ENCODE measurements around the gene SPTLC2. TPM values are rescaled to one million over a fixed set of nuclear protein-coding genes. Genes with fewer than 3 reads are reported as not detected.

The SPTLC2 gene
- total RNA-seq, 2 experiments from 2014 or later = 23.6 to 23.9 TPM

- Mint-ChIP-seq H3K27ac (no peak overlapping the region), H3K27me3 (no peaks in the 10 kb centered on the region), H3K4me3 (no peak overlapping the region), H3K4me1 (ENCODE audit: low read depth) (peaks cover 6% of the 10 kb centered on the region), H3K9me3 (no peaks in the 10 kb centered on the region), H3K36me3 (no peaks in the 10 kb centered on the region)
- ChIA-PET POLR2A (no interaction called here), CTCF (no interaction called here)
- intact Hi-C loops (cut with micrococcal nuclease) = no loop called here
- DNase-seq = no peak
Measured at GRCh38 chr14:77620222-77620870, 3.9 kb upstream of the SPTLC2 start.

- Mint-ChIP-seq H3K36me3 (peaks cover 3% of the 10 kb centered on the region), H3K4me1 (ENCODE audit: low read depth) (peaks cover 19% of the 10 kb centered on the region)
- CTCF ChIA-PET = interaction anchor here (0.8 to 1.8 kb wide), 2 partner anchors 10 to 11 kb away, joined by 3 to 5 read pairs; no protein-coding TSS in a partner anchor
Measured at GRCh38 chr14:77618381-77618970, 2.0 kb upstream of the SPTLC2 start.

GRCh38 chr14:77616133-77616453 lies 344 bp downstream of the SPTLC2 start:
- H3K36me3 Mint-ChIP-seq = peaks cover 3% of the 10 kb centered on the region
- H3K27me3 Mint-ChIP-seq = no peaks in the 10 kb centered on the region
- H3K4me1 Mint-ChIP-seq (ENCODE audit: low read depth) = peaks cover 31% of the 10 kb centered on the region
- intact Hi-C loops (cut with micrococcal nuclease) = loop anchor here (1.0 to 5.0 kb wide), 7 partner anchors 17 to 519 kb away; partner anchors contain the start of genes ALKBH1, CIPC, GSTZ1 and POMT2
- H3K27ac Mint-ChIP-seq = peak overlapping the region; percentile 86
- ChIA-PET POLR2A (no interaction called here), CTCF (no interaction called here)
- no peaks in the 10 kb centered on the region for H3K9me3 Mint-ChIP-seq
- DNase-seq = no peak
- H3K4me3 Mint-ChIP-seq = peak overlapping the region; percentile 89

More at GRCh38 chr14:77618381-77618970, 2.0 kb upstream of the SPTLC2 start:
- POLR2A ChIA-PET = no interaction called here
- Mint-ChIP-seq H3K9me3 (no peaks in the 10 kb centered on the region), H3K4me3 (no peak overlapping the region), H3K27me3 (no peaks in the 10 kb centered on the region), H3K27ac (no peak overlapping the region)
- intact Hi-C loops (cut with micrococcal nuclease) = loop anchor here (5.0 kb wide), 1 partner anchor 521 kb away; the partner anchor contains the start of gene CIPC
- DNase-seq = no peak

- DNase-seq = peak; percentile 33
- intact Hi-C loops (cut with micrococcal nuclease) = loop anchor here (1.0 to 5.0 kb wide), 7 partner anchors 17 to 518 kb away; partner anchors contain the start of genes ALKBH1, CIPC, GSTZ1 and POMT2
- Mint-ChIP-seq H3K9me3 (no peaks in the 10 kb centered on the region), H3K4me1 (ENCODE audit: low read depth) (peaks cover 31% of the 10 kb centered on the region), H3K4me3 (peak overlapping the region; percentile 87), H3K27me3 (no peaks in the 10 kb centered on the region), H3K27ac (peak overlapping the region; percentile 79), H3K36me3 (peaks cover 3% of the 10 kb centered on the region)
- CTCF ChIA-PET = interaction anchor here (0.7 kb wide), 2 partner anchors 10 to 316 kb away, joined by 3 to 4 read pairs; no protein-coding TSS in a partner anchor
- POLR2A ChIA-PET = no interaction called here
Measured at GRCh38 chr14:77615361-77616132, 890 bp downstream of the SPTLC2 start.

GRCh38 chr14:77613201-77613600 lies 3.2 kb downstream of the SPTLC2 start:
- Mint-ChIP-seq H3K9me3 (no peaks in the 10 kb centered on the region), H3K4me3 (no peak overlapping the region), H3K36me3 (peaks cover 3% of the 10 kb centered on the region), H3K27me3 (no peaks in the 10 kb centered on the region), H3K4me1 (ENCODE audit: low read depth) (peaks cover 41% of the 10 kb centered on the region), H3K27ac (no peak overlapping the region)
- CTCF ChIA-PET = no interaction called here
- POLR2A ChIA-PET = no interaction called here
- intact Hi-C loops (cut with micrococcal nuclease) = no loop called here
- no peak for DNase-seq

GRCh38 chr14:77612011-77612620 lies 4.3 kb downstream of the SPTLC2 start:
- intact Hi-C loops (cut with micrococcal nuclease) = no loop called here
- H3K4me1 Mint-ChIP-seq (ENCODE audit: low read depth) = peaks cover 46% of the 10 kb centered on the region
- no peak for DNase-seq
- H3K9me3 Mint-ChIP-seq = no peaks in the 10 kb centered on the region
- ChIA-PET CTCF (no interaction called here), POLR2A (interaction anchor here (0.9 kb wide), 1 partner anchor 20 kb away, joined by 4 read pairs; no protein-coding TSS in a partner anchor)
- no peak overlapping the region for H3K27ac Mint-ChIP-seq
- H3K36me3 Mint-ChIP-seq = peaks cover 3% of the 10 kb centered on the region
- no peaks in the 10 kb centered on the region for H3K27me3 Mint-ChIP-seq
- no peak overlapping the region for H3K4me3 Mint-ChIP-seq

GRCh38 chr14:77610553-77610952 lies 5.9 kb downstream of the SPTLC2 start:
- H3K27me3 Mint-ChIP-seq = no peaks in the 10 kb centered on the region
- ChIA-PET POLR2A (no interaction called here), CTCF (no interaction called here)
- intact Hi-C loops (cut with micrococcal nuclease) = no loop called here
- peaks cover 48% of the 10 kb centered on the region for H3K4me1 Mint-ChIP-seq (ENCODE audit: low read depth)
- no peaks in the 10 kb centered on the region for H3K9me3 Mint-ChIP-seq
- H3K4me3 Mint-ChIP-seq = no peak overlapping the region
- no peak for DNase-seq
- H3K36me3 Mint-ChIP-seq = peaks cover 3% of the 10 kb centered on the region
- no peak overlapping the region for H3K27ac Mint-ChIP-seq

- intact Hi-C loops (cut with micrococcal nuclease) = no loop called here
- H3K27ac Mint-ChIP-seq = no peak overlapping the region
- H3K27me3 Mint-ChIP-seq = no peaks in the 10 kb centered on the region
- H3K4me3 Mint-ChIP-seq = no peak overlapping the region
- H3K9me3 Mint-ChIP-seq = no peaks in the 10 kb centered on the region
- ChIA-PET POLR2A (no interaction called here), CTCF (no interaction called here)
- peaks cover 45% of the 10 kb centered on the region for H3K4me1 Mint-ChIP-seq (ENCODE audit: low read depth)
- peaks cover under 1% of the 10 kb centered on the region for H3K36me3 Mint-ChIP-seq
- DNase-seq = no peak
Measured at GRCh38 chr14:77609922-77610321, 6.5 kb downstream of the SPTLC2 start.

GRCh38 chr14:77607741-77608302 lies 8.6 kb downstream of the SPTLC2 start:
- H3K4me3 Mint-ChIP-seq = no peak overlapping the region
- H3K36me3 Mint-ChIP-seq = no peaks in the 10 kb centered on the region
- POLR2A ChIA-PET = interaction anchor here (1.1 kb wide), 1 partner anchor 42 kb away, joined by 3 read pairs; no protein-coding TSS in a partner anchor
- no peaks in the 10 kb centered on the region for H3K9me3 Mint-ChIP-seq
- no peaks in the 10 kb centered on the region for H3K27me3 Mint-ChIP-seq
- intact Hi-C loops (cut with micrococcal nuclease) = no loop called here
- DNase-seq = no peak
- peak overlapping the region; percentile 18 for H3K27ac Mint-ChIP-seq
- H3K4me1 Mint-ChIP-seq (ENCODE audit: low read depth) = peaks cover 34% of the 10 kb centered on the region
- CTCF ChIA-PET = interaction anchor here (0.8 to 1.7 kb wide), 4 partner anchors 10 to 149 kb away, joined by 3 to 6 read pairs (median 4); no protein-coding TSS in a partner anchor

- intact Hi-C loops (cut with micrococcal nuclease) = no loop called here
- no peaks in the 10 kb centered on the region for H3K27me3 Mint-ChIP-seq
- ChIA-PET CTCF (interaction anchor here (1.4 kb wide), 1 partner anchor 10 kb away, joined by 4 read pairs; no protein-coding TSS in a partner anchor), POLR2A (no interaction called here)
- H3K4me3 Mint-ChIP-seq = no peak overlapping the region
- H3K4me1 Mint-ChIP-seq (ENCODE audit: low read depth) = peaks cover 36% of the 10 kb centered on the region
- no peaks in the 10 kb centered on the region for H3K9me3 Mint-ChIP-seq
- peaks cover 2% of the 10 kb centered on the region for H3K36me3 Mint-ChIP-seq
- DNase-seq = no peak
- no peak overlapping the region for H3K27ac Mint-ChIP-seq
Measured at GRCh38 chr14:77605392-77605972, 11.0 kb downstream of the SPTLC2 start.

- no peaks in the 10 kb centered on the region for H3K27me3 Mint-ChIP-seq
- intact Hi-C loops (cut with micrococcal nuclease) = no loop called here
- CTCF ChIA-PET = no interaction called here
- no peaks in the 10 kb centered on the region for H3K9me3 Mint-ChIP-seq
- H3K27ac Mint-ChIP-seq = no peak overlapping the region
- peaks cover 2% of the 10 kb centered on the region for H3K36me3 Mint-ChIP-seq
- peaks cover 45% of the 10 kb centered on the region for H3K4me1 Mint-ChIP-seq (ENCODE audit: low read depth)
- no peak for DNase-seq
- POLR2A ChIA-PET = no interaction called here
- no peak overlapping the region for H3K4me3 Mint-ChIP-seq
Measured at GRCh38 chr14:77603654-77604255, 12.7 kb downstream of the SPTLC2 start.
